IPS-NIHi7 (cell line): Measurements from ENCODE around the gene TAOK1.
"Not testable (repeated sequence)": the region's sequence is repeated elsewhere in the genome, so short reads cannot be mapped to it uniquely, and the experiment has no call there.

Experiments used
- DNase-seq: peaks from one replicate; pipeline ENCODE4 v3.0.0; 2012; ENCODE audit warnings: mixed read lengths; ENCODE audit errors: extremely low spot score

Gene TAOK1

GRCh38 chr17:29546830-29547229, 156.7 kb downstream of the TAOK1 start:
- DNase-seq: no peak

GRCh38 chr17:29549177-29549923, 159.2 kb downstream of the TAOK1 start:
- DNase-seq: no peak

- no peak for DNase-seq
Measured at GRCh38 chr17:29555840-29556239, 165.7 kb downstream of the TAOK1 start.

- no peak for DNase-seq
Measured at GRCh38 chr17:29557085-29557738, 167.0 kb downstream of the TAOK1 start.

GRCh38 chr17:29557739-29558116, 167.6 kb downstream of the TAOK1 start:
- no peak for DNase-seq

GRCh38 chr17:29558139-29558538, 168.0 kb downstream of the TAOK1 start:
- DNase-seq: not testable (repeated sequence)

- DNase-seq: no peak
Measured at GRCh38 chr17:29559640-29560039, 169.5 kb downstream of the TAOK1 start.

- no peak for DNase-seq
Measured at GRCh38 chr17:29560316-29560715, 170.2 kb downstream of the TAOK1 start.

- DNase-seq: no peak
Measured at GRCh38 chr17:29561554-29562517, 171.7 kb downstream of the TAOK1 start.

- no peak for DNase-seq
Measured at GRCh38 chr17:29562615-29563014, 172.5 kb downstream of the TAOK1 start.

GRCh38 chr17:29563816-29564215, 173.7 kb downstream of the TAOK1 start:
- DNase-seq: no peak

- peak; percentile 64 for DNase-seq
Measured at GRCh38 chr17:29565643-29566472, 175.7 kb downstream of the TAOK1 start.

GRCh38 chr17:29566473-29567303, 176.5 kb downstream of the TAOK1 start, which contains the start of gene ABHD15:
Gene ABHD15, minus strand, starts transcription at chr17:29567037. Its CDS starts 71 bp downstream, at chr17:29566966.
- peak; percentile 64 for DNase-seq

- no peak for DNase-seq
Measured at GRCh38 chr17:29567304-29567553, 177.1 kb downstream of the TAOK1 start.

- DNase-seq: peak; percentile 65
Measured at GRCh38 chr17:29567554-29568330, 177.6 kb downstream of the TAOK1 start.

GRCh38 chr17:29568331-29569244, 178.4 kb downstream of the TAOK1 start, which contains the start of gene TP53I13:
Gene TP53I13, plus strand, starts transcription at chr17:29568701. Its CDS starts 58 bp downstream, at chr17:29568759.
- DNase-seq: peak; percentile 89

GRCh38 chr17:29569245-29569950, 179.2 kb downstream of the TAOK1 start:
- DNase-seq: no peak

GRCh38 chr17:29570521-29570920, 180.4 kb downstream of the TAOK1 start:
- DNase-seq: no peak
